GM12878 (cell line): ENCODE data around the gene PRCP.

Source experiments
- CTCF ChIP-seq, 3 experiments: IDR thresholded peaks in 2 of 3; conservative IDR thresholded peaks in 1 of 3; 2 replicates each; pipeline ENCODE4 v1.5.1; 2011; ENCODE audit warnings: low read depth in 3 of 3, low read length in 3 of 3, mild to moderate bottlenecking in 3 of 3, control low read depth in 2 of 3, moderate library complexity in 2 of 3, inconsistent platforms in 1 of 3, mixed read lengths in 1 of 3; ENCODE audit not compliant: control insufficient read depth in 2 of 3, insufficient read depth in 1 of 3; ENCODE audit errors: extremely low read depth in 1 of 3
- FOS ChIP-seq: IDR thresholded peaks from 3 replicates; pipeline ENCODE4 v1.6.1; 2011; ENCODE audit warnings: borderline replicate concordance; ENCODE audit not compliant: insufficient read length; ENCODE audit errors: extremely low read depth
- POLR2AphosphoS5 ChIP-seq: IDR thresholded peaks from 2 replicates; pipeline ENCODE4 v1.6.1; 2011; ENCODE audit warnings: mild to moderate bottlenecking, low read length, inconsistent platforms
- RAD21 ChIP-seq: IDR thresholded peaks from 2 replicates; pipeline ENCODE4 v1.6.1; 2011; ENCODE audit warnings: mild to moderate bottlenecking, low read depth, low read length, moderate library complexity; ENCODE audit not compliant: insufficient read depth
- SREBF2 ChIP-seq: IDR thresholded peaks from 2 replicates; pipeline ENCODE4 v1.6.1; 2012; ENCODE audit warnings: mild to moderate bottlenecking, low read length

GRCh38 chr11:82890936-82891335 is 9.3 kb downstream of the PRCP start:
- TF ChIP-seq SREBF2 (no peak), CTCF (IDR thresholded peaks at IDR 0.05 in 2 of 3, conservative IDR thresholded peaks at IDR 0.05 in 1 of 3; ENCODE audit: control insufficient read depth in 2 of 3, extremely low read depth in 1 of 3, insufficient read depth in 1 of 3, low read depth in 3 of 3, low read length in 3 of 3) (no peak), RAD21 (no peak), FOS (no peak), POLR2AphosphoS5 (no peak)
